GM18867 (cell line): Measurements from ENCODE around the gene WNT5B.

Source experiments
- ATAC-seq: cut with Tn5 transposase; IDR thresholded peaks from one replicate; pipeline ENCODE4 v1.9.1; 2021; ENCODE audit warnings: mild to moderate bottlenecking, moderate library complexity; ENCODE audit not compliant: unreplicated experiment

The WNT5B gene

DNA sequence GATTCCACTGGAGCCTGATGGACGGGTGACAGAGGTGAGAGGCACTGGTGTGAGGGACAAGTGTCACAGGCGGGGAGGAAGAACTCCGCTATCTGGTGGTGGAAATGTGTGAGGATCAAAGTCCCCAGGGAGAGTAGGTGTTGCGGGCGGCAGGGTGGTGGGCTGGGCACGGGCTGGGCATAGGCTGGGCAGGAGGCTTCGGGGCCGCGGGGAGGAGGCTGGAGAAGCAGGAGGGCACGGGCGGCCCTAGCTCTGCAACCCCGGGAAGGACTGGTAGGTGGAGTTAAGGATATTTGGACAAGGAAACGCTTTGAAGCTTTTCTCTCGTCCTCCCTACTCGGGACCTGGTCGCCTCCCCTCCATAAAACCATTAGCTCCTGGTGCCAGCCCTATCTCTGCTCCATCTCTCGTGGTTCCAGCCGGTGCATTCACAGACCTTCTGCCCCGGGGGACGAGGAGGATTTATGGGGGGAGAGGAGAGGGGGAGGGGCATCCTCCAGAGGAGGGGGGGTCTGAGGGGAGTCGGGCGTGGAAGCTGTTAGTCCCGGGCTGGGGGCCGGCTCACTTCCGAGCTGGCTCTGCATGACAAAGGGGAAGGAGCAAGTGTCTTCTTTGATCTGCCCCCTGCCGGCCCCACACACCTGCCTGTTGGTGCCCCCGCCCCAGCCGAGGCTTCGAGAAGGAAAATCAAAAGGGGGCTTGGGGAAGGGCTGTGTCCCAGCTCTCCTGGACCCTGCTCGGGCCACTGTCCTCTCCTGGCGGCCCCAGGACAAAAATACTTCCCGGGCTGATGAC, 504 bp downstream of the WNT5B start:
- no peak for ATAC-seq

DNA sequence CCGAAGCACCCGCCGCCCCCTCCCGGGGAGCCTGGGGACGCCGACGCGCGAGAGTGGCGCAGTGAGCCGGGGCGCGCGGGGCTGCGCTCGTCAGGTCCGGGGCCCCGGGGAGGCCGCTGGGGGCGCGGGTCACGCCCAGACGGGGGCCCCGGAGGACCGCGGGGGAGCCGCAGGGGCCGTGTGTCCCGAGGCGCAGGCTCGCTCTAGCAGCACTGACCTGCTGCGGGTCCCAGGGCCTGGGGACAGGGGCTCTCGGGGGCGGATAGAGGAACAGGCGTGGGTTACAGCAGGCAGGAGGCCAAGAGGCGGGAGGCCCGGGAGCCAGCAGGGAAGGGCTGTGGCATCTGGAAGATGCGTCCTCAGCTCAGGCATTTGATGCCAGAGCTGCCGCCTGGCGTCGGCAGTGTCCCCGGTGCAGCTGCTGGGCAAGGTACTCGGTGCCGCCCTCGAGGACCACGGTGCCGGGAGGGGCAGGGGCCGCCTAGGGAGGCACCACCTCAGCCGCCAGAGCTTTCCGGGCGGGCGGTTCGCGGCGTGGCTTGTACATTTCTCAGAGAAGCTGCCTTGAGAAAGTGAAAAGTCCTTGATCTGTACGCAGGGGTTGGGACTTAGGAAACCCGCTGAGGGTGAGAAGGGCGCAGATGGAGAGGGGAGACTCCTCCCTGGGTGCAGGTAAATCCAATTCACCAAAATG, 1.2 kb downstream of the WNT5B start:
- ATAC-seq, result no peak

DNA sequence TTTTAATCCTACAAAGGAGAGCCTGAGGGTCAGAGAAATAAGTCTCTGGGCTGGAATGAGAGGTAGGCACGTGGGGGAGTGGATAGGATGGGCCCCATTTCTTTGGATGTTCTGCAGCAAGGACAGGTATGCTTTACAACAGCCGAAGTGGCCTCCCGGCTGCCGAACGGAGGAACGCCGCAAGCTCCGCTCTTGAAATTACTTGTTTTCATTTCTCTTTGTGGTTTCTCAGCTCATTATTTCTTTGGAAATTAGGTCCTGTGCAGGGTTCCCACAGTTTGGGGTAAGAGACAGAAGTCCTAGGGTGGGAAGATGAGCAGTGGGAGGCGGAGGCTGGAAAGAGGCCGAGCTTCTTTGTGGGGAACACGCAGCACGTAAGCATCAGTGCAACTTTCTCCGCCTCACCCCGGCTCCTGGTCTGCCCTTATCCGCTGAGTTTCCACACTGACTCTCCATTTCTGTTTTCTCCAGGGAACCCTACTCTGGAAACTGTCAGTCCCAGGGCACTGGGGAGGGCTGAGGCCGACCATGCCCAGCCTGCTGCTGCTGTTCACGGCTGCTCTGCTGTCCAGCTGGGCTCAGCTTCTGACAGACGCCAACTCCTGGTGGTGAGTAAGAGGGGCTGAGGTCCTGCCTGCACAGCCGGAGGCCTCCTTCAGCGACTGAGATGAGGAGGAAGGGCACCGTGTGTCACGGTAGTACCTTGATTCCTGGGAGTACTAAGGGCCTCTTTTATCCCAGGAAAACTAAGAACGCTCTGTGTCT, 2.0 kb downstream of the WNT5B start:
- ATAC-seq, result no peak

DNA sequence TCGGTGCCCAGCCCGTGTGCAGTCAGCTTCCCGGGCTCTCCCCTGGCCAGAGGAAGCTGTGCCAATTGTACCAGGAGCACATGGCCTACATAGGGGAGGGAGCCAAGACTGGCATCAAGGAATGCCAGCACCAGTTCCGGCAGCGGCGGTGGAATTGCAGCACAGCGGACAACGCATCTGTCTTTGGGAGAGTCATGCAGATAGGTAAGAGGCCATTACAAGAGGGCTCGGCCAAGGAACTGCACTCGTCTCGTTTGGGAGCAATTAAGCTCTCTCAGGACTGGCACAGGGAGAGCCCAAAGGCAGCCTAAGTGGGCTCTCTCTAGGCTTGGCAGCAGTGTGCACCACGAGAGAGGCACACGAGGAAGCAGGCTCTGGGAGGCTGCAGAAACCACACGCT, 3.7 kb downstream of the WNT5B start:
- ATAC-seq, result no peak

DNA sequence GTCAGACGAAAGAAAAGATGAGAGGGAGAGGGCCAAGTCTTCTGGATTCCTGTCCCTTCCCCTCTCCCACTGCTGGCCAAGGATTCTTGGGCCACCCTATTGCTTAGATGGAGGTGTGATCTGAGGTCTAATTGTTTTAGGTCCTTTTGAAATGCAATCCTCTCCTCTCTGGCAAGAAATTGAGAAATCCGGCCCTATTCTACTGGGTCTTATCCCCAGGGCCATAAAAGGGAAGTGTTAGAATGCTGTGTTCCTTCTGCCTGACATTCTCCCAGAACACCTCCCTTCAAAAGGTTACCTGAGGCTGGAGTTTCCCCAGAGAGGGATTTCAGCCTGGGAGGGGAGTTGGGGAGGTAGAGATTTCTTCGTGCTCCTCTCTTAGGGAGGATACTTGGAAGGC, 4.4 kb downstream of the WNT5B start:
- no peak for ATAC-seq

DNA sequence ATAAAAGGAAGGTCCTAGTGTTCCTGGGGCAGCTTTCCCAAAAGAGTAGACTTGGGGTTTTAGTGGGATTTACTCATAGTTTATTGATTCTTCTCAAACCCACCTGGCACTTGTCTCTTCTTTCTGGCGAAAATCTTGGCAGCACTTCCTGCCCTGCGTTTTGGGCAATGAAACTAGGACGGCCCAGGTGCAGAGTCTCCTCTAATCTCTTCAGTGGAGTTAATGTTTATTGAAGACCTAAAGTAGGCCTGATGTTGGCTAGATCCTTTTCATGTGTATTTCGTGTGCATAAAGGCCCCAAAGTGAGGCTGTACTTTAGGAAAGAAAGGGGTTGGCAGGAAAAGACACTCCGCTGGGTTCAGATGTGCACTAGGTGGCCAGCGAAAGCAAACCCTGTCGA, 5.1 kb downstream of the WNT5B start:
- ATAC-seq, result no peak

DNA sequence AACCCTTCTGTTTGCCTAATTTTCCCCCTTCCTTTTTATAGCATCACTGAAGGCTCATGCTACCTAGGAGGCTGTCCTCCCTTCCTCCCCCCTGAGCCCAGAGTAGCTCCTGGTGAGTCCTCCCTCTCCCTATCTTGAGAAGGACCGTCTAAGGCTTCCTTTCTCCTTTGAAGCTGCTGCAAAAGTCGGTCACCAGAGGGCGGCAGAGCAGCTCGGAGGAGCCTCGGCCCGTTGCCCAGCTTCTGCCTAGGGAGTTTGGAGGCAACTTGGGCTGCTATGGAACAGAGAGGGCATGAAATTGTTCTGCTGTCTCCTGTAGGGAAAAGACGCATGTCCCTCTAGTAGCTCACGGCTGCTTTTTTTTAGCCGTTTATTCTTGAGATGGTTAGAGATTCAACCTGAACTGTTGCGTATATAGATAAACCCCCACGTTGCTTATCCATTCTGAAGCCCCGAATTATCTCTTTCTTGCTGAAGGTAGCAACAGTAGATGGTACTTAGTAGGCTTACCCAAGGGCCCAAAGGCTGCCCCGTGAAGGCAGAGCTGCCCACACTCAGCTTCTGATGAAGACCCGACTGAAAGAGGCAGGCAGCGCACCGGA, 5.7 kb downstream of the WNT5B start:
- no peak for ATAC-seq

DNA sequence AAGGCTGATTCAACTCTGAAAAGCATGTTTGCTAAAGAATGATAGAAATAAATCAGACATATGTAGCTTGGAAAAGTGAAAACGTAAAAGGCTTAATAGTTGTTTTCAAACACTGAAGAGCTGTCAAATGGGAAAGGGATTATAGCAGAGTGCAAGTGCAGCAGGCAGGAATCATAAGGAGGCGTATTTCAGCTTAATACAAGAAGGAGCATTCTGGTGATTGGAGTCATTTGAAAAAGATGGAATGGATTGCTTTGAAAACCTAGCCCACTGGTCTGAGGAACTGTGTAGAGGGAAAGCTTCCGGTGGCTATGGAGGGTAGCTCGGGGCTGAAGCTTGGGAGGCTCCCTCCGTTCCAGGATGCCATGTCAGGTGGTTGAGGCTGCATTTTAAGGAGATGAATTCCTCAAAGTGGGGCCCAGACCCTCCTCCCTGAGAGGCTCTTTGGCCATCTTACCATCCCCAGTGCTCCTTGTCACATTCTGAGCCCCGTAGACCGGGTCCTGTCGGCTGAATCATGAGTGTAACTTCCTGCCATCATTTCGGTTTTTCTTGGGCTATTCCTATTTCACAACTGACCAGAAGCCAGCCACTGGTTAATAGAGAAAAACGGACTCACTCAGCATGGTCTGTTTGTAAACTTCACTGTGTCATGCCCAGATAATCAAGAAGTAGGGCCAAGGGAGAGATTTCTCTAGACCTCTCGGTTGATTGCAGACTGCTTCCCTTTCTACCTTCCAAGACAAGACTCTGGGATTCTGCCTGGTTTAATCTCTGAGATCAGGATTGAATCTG, 6.5 kb downstream of the WNT5B start:
- no peak for ATAC-seq

DNA sequence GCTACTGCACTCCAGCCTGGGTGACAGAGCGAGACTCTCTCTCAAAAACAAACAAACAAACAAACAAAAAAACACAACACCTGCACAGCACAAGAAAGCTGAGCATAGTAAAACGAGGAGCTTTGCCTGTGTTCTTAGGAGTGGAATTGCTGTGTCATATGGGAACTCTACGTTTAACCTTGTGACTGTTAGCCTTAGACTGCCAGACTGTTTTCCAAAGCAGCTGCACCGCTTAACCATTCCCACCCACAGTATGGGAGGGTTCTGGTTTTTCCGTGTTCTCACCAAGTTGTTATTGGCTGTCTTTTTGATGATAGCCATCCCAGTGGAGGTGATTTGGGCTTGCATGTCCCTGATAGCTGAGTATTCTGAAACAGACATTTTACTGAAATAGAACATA, 9.2 kb downstream of the WNT5B start:
- ATAC-seq, result no peak

DNA sequence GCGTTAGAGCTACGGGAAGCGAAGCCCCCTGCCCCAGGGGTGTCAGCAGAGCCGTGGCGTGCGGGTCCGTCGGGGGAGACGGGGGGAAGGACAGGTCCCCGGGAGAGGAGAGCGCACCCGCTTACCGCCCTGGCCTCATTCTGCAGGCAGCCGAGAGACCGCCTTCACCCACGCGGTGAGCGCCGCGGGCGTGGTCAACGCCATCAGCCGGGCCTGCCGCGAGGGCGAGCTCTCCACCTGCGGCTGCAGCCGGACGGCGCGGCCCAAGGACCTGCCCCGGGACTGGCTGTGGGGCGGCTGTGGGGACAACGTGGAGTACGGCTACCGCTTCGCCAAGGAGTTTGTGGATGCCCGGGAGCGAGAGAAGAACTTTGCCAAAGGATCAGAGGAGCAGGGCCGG, 10.5 kb downstream of the WNT5B start:
- no peak for ATAC-seq

DNA sequence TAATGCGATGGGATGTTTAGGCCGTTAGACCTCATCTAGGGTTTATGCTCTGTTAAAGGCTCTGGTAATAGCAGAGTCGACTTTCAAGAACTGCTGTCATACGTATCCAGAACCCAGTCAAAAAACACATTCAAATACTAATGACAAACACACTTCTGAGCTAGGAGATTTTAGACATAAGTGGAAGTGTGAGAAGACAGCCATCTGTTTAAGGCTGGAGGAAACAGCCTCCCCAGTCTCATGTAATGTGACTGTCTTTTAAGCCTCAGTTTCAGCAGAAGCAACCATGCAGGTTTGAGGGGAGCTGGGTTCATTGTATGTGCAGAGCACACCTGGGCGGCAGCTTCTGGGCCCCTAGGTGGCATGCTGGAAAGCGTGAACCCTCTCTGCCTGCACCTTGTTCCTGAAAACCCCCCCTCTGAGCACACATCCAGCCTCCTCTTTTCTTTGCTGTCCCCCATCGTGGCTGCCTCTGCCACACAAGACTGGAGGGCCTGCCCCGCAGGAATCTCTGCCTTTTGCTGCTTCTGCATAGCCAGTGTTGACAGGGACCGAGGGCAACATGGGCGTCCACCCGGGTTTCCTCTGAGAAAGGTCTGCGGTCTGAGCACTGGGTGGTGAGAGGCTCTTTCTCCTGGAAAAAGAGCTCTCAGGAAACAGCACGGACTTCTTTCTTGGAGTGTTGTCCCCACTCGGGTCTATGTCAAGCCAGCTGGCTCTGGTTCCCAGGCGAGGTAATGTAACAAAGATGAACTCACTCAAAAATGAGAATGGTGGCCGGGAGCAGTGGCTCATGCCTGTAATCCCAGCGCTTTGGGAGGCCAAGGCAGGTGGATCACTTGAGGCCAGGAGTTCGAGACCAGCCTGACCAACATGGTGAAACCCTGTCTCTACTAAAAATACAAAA, 11.6 kb downstream of the WNT5B start:
- no peak for ATAC-seq

DNA sequence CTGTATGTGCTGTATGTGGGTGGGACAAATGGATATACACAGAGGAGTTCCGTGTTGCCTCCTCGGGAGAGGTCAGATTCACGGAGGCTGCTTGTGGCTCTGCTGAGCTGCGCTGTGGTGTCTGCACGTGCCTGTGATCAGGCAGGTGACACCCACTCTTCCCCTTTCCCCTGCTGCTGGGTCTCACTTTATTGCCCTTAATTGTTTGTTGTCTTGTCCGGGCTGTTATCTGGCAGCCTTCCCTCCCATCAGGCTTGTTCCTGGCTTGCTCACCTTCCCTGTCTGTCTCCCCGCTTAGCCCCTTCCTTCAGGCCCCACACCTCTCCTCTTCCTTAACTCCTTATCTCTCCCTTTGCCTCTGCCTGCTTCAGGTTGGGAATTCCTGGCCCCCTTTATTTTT, 13.5 kb downstream of the WNT5B start:
- ATAC-seq, result no peak

DNA sequence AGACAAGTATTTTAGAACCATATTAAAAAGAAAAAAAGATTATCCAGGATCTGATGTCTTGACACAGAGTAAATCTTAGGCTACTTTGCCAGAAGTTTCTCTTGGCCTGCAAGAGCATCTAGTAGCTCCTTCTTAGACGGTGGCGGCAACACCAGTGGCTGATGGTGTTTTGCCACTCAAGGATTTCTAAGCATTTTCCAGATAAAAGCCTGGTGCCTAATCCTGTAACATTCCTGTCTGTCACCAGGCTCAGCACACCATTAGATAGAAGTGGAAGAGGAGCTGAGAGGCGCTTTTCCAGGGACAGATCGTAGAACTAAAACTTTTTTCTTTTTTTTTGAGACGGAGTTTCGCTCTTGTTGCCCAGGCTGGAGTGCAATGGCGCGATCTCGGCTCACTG, 14.0 kb downstream of the WNT5B start:
- no peak for ATAC-seq

DNA sequence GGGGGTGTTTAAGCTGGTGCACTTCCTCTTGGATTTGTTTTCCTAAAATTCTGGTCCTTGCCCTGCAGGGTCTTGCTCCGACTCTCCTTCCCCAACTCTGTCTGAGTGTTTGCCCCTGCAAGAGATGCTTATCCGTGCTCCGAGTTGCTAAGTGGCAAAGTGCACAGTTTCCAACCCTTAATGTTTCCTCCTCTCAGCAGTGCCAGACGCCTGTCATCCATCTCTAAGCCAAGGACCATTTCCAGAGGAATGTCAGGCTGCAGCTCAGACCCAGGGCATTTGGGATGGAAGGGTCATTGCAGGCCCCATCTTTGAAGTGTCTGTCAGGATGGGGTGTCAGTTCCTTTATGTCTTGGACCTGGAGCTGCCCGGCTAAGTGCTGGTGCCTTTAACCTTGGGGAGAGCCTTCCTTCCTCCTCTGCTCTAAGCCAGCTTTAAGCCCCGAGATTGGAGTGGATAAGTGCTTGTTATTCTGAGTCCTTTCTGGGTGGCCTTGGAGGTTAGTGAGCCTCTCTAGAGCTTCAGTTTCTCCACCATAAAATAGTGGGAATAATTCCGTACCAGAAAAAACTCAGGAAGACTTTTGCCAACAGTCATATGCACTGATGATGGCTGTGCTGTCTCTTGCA, 15.0 kb downstream of the WNT5B start:
- no peak for ATAC-seq

DNA sequence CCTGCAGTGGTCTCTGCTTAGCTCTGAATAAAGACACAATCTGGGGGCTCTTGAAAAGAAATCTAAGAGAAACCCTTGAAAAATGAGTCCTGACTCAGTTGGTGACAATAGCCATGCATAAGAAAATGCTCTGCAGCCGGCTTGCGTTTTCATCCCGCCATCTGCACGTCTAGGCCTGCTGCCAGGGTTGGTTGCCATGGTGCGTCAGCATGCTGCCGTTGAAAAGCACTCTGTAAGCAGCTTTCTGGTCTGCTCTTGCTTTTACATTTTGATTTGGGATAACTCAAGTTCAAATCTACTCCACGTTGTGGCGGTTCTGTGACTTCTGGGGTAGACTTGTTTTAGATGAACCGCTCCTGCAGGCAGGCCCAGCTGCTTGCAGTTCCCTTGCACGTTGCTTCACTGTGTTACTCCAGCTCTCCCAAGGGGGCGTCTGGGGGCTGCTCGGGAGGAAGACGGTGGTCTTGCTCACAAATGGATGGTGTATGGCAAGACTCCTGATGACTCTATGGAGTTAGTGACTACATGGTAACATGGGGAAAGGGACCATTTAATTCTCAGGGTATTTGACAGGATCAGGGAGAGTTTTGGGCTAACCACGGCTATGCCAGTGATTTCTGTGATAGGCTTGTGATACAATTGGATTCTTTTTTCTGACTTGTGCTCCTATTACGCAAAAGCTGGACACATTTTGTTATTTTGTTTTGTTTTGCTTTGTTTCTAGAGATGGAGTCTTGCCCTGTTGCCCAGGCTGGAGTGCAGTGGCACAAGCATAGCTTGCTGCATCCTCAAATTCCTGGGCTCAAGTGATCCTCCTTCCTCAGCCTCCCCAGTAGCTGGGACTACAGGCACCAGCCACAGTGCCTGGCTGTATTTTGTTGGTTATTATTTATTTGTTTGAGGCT, 15.8 kb downstream of the WNT5B start:
- ATAC-seq, result no peak

DNA sequence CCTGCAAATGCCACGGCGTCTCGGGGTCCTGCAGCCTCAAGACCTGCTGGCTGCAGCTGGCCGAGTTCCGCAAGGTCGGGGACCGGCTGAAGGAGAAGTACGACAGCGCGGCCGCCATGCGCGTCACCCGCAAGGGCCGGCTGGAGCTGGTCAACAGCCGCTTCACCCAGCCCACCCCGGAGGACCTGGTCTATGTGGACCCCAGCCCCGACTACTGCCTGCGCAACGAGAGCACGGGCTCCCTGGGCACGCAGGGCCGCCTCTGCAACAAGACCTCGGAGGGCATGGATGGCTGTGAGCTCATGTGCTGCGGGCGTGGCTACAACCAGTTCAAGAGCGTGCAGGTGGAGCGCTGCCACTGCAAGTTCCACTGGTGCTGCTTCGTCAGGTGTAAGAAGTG, 16.8 kb downstream of the WNT5B start:
- no peak for ATAC-seq

DNA sequence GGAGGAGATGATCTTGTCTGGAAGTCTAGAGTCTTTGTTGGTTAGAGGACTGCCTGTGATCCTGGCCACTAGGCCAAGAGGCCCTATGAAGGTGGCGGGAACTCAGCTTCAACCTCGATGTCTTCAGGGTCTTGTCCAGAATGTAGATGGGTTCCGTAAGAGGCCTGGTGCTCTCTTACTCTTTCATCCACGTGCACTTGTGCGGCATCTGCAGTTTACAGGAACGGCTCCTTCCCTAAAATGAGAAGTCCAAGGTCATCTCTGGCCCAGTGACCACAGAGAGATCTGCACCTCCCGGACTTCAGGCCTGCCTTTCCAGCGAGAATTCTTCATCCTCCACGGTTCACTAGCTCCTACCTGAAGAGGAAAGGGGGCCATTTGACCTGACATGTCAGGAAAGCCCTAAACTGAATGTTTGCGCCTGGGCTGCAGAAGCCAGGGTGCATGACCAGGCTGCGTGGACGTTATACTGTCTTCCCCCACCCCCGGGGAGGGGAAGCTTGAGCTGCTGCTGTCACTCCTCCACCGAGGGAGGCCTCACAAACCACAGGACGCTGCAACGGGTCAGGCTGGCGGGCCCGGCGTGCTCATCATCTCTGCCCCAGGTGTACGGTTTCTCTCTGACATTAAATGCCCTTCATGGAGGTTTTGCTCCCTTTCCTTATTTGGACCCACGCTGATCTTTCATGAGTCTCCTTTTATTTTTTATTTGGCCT, 17.7 kb downstream of the WNT5B start:
- no peak for ATAC-seq

DNA sequence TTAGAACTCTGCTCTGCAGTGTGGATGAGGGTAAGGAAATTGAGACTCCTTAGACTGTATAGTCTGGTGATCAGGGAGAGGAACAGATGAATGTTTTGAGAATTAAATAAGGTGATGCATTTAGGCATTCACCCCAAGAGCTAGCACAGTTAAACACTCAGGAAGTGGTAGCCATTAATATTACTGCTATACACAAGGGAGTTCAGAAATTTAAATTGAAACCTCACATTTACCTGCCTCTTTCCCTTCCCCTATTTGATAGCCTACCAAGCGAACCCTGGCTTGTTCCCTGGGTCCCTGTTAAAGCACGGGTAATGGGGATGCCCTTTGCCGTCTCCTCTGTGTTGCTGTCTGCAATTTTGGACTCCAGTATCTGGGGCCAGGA, 18.2 kb downstream of the WNT5B start:
- ATAC-seq, result no peak
